Measurements from ENCODE around the gene CLDN10. TPM values are rescaled to one million over a fixed set of nuclear protein-coding genes. Genes with fewer than 3 reads are reported as not detected.
"Not testable (repeated sequence)": the region's sequence is repeated elsewhere in the genome, so short reads cannot be mapped to it uniquely, and the experiment has no call there.

Gene CLDN10
- total RNA-seq, 1 donor from 2014 or later: not detected

- intact Hi-C loops (cut with micrococcal nuclease): no loop called here
- H3K4me1 Mint-ChIP-seq (ENCODE audit: low read depth): no peaks in the 10 kb centered on the region
Observed at GRCh38 chr13:95547531-95548167, 4.9 kb upstream of the CLDN10 start.

DNA sequence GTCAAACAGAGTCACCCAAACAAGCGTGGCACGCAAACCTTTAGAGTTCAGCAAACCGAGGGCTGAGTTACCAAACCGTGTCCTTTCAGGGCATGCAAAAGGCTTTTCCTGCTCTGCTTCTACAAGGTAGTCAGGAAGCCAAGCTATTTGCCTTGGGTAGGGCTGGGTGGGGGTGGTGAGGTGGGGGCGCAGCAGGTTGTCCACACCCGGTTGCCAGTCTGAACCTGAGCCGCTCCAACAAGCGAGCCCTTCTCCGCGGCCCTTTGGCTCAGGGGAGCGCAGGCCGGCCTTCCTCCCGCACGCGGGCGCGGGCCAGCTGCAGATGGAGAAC, 347 bp upstream of the CLDN10 start:
- Mint-ChIP-seq H3K27ac (no peak overlapping the region), H3K36me3 (ENCODE audit: low read depth) (no peaks in the 10 kb centered on the region), H3K4me1 (ENCODE audit: low read depth) (peaks cover 7% of the 10 kb centered on the region), H3K4me3 (ENCODE audit: low read depth) (no peak overlapping the region), H3K9me3 (no peaks in the 10 kb centered on the region), H3K27me3 (ENCODE audit: low read depth) (peaks cover 59% of the 10 kb centered on the region)
- no peak for DNase-seq (ENCODE audit: low spot score)
- intact Hi-C loops (cut with micrococcal nuclease): loop anchor here (5.0 kb wide), 2 partner anchors 90 to 845 kb away; partner anchors contain the start of gene DZIP1

More at GRCh38 chr13:95547531-95548167, 4.9 kb upstream of the CLDN10 start:
- no peaks in the 10 kb centered on the region for H3K9me3 Mint-ChIP-seq
- H3K27me3 Mint-ChIP-seq (ENCODE audit: low read depth): peaks cover 33% of the 10 kb centered on the region
- H3K36me3 Mint-ChIP-seq (ENCODE audit: low read depth): no peaks in the 10 kb centered on the region
- DNase-seq (ENCODE audit: low spot score): no peak
- H3K4me3 Mint-ChIP-seq (ENCODE audit: low read depth): no peak overlapping the region
- H3K27ac Mint-ChIP-seq: no peak overlapping the region

GRCh38 chr13:95553581-95554385, 1.3 kb downstream of the CLDN10 start:
- H3K27me3 Mint-ChIP-seq (ENCODE audit: low read depth): peaks cover 51% of the 10 kb centered on the region
- no peak overlapping the region for H3K4me3 Mint-ChIP-seq (ENCODE audit: low read depth)

GRCh38 chr13:95557013-95557412, 4.5 kb downstream of the CLDN10 start:
- Mint-ChIP-seq H3K36me3 (ENCODE audit: low read depth) (no peaks in the 10 kb centered on the region), H3K9me3 (no peaks in the 10 kb centered on the region), H3K27me3 (ENCODE audit: low read depth) (peaks cover 29% of the 10 kb centered on the region), H3K4me1 (ENCODE audit: low read depth) (peaks cover 7% of the 10 kb centered on the region), H3K4me3 (ENCODE audit: low read depth) (no peak overlapping the region), H3K27ac (no peak overlapping the region)
- no peak for DNase-seq (ENCODE audit: low spot score)
- intact Hi-C loops (cut with micrococcal nuclease): no loop called here

More at GRCh38 chr13:95553581-95554385, 1.3 kb downstream of the CLDN10 start:
- Mint-ChIP-seq H3K4me1 (ENCODE audit: low read depth) (peaks cover 7% of the 10 kb centered on the region), H3K9me3 (no peaks in the 10 kb centered on the region), H3K36me3 (ENCODE audit: low read depth) (no peaks in the 10 kb centered on the region), H3K27ac (no peak overlapping the region)
- DNase-seq (ENCODE audit: low spot score): no peak
- intact Hi-C loops (cut with micrococcal nuclease): loop anchor here (5.0 kb wide), 2 partner anchors 89 to 846 kb away; partner anchors contain the start of gene DZIP1

GRCh38 chr13:95559100-95559499, 6.6 kb downstream of the CLDN10 start:
- no peak overlapping the region for H3K4me3 Mint-ChIP-seq (ENCODE audit: low read depth)
- intact Hi-C loops (cut with micrococcal nuclease): no loop called here
- DNase-seq (ENCODE audit: low spot score): no peak
- peaks cover 2% of the 10 kb centered on the region for H3K4me1 Mint-ChIP-seq (ENCODE audit: low read depth)
- H3K36me3 Mint-ChIP-seq (ENCODE audit: low read depth): no peaks in the 10 kb centered on the region
- H3K27me3 Mint-ChIP-seq (ENCODE audit: low read depth): peaks cover 19% of the 10 kb centered on the region
- H3K27ac Mint-ChIP-seq: no peak overlapping the region
- no peaks in the 10 kb centered on the region for H3K9me3 Mint-ChIP-seq

GRCh38 chr13:95560387-95560786, 7.9 kb downstream of the CLDN10 start:
- H3K4me3 Mint-ChIP-seq (ENCODE audit: low read depth): no peak overlapping the region
- H3K36me3 Mint-ChIP-seq (ENCODE audit: low read depth): no peaks in the 10 kb centered on the region
- H3K27ac Mint-ChIP-seq: no peak overlapping the region
- DNase-seq (ENCODE audit: low spot score): no peak
- intact Hi-C loops (cut with micrococcal nuclease): no loop called here
- peaks cover 9% of the 10 kb centered on the region for H3K27me3 Mint-ChIP-seq (ENCODE audit: low read depth)
- H3K9me3 Mint-ChIP-seq: no peaks in the 10 kb centered on the region
- no peaks in the 10 kb centered on the region for H3K4me1 Mint-ChIP-seq (ENCODE audit: low read depth)

GRCh38 chr13:95564091-95564490, 11.6 kb downstream of the CLDN10 start:
- Mint-ChIP-seq H3K4me1 (ENCODE audit: low read depth) (no peaks in the 10 kb centered on the region), H3K4me3 (ENCODE audit: low read depth) (no peak overlapping the region), H3K36me3 (ENCODE audit: low read depth) (no peaks in the 10 kb centered on the region), H3K9me3 (no peaks in the 10 kb centered on the region), H3K27ac (no peak overlapping the region), H3K27me3 (ENCODE audit: low read depth) (peaks cover 2% of the 10 kb centered on the region)
- intact Hi-C loops (cut with micrococcal nuclease): no loop called here
- DNase-seq (ENCODE audit: low spot score): no peak

GRCh38 chr13:95564733-95565291, 12.3 kb downstream of the CLDN10 start:
- Mint-ChIP-seq H3K27me3 (ENCODE audit: low read depth) (peaks cover 2% of the 10 kb centered on the region), H3K4me3 (ENCODE audit: low read depth) (no peak overlapping the region), H3K9me3 (no peaks in the 10 kb centered on the region), H3K27ac (no peak overlapping the region), H3K36me3 (ENCODE audit: low read depth) (no peaks in the 10 kb centered on the region), H3K4me1 (ENCODE audit: low read depth) (no peaks in the 10 kb centered on the region)
- DNase-seq (ENCODE audit: low spot score): no peak
- intact Hi-C loops (cut with micrococcal nuclease): no loop called here

GRCh38 chr13:95565758-95566157, 13.2 kb downstream of the CLDN10 start:
- H3K36me3 Mint-ChIP-seq (ENCODE audit: low read depth); H3K27ac Mint-ChIP-seq; DNase-seq (ENCODE audit: low spot score); H3K4me3 Mint-ChIP-seq (ENCODE audit: low read depth); intact Hi-C loops (cut with micrococcal nuclease); H3K4me1 Mint-ChIP-seq (ENCODE audit: low read depth); H3K9me3 Mint-ChIP-seq; H3K27me3 Mint-ChIP-seq (ENCODE audit: low read depth): not testable (repeated sequence)

- intact Hi-C loops (cut with micrococcal nuclease): no loop called here
- Mint-ChIP-seq H3K4me1 (ENCODE audit: low read depth) (no peaks in the 10 kb centered on the region), H3K4me3 (ENCODE audit: low read depth) (no peak overlapping the region), H3K9me3 (no peaks in the 10 kb centered on the region), H3K36me3 (ENCODE audit: low read depth) (no peaks in the 10 kb centered on the region), H3K27me3 (ENCODE audit: low read depth) (no peaks in the 10 kb centered on the region), H3K27ac (no peak overlapping the region)
- no peak for DNase-seq (ENCODE audit: low spot score)
Observed at GRCh38 chr13:95568131-95568530, 15.6 kb downstream of the CLDN10 start.

- Mint-ChIP-seq H3K9me3 (no peaks in the 10 kb centered on the region), H3K4me3 (ENCODE audit: low read depth) (no peak overlapping the region), H3K4me1 (ENCODE audit: low read depth) (no peaks in the 10 kb centered on the region), H3K27me3 (ENCODE audit: low read depth) (no peaks in the 10 kb centered on the region), H3K36me3 (ENCODE audit: low read depth) (no peaks in the 10 kb centered on the region), H3K27ac (no peak overlapping the region)
- DNase-seq (ENCODE audit: low spot score): no peak
- intact Hi-C loops (cut with micrococcal nuclease): no loop called here
Observed at GRCh38 chr13:95570016-95570415, 17.5 kb downstream of the CLDN10 start.

GRCh38 chr13:95571941-95572340, 19.4 kb downstream of the CLDN10 start:
- Mint-ChIP-seq H3K4me1 (ENCODE audit: low read depth) (no peaks in the 10 kb centered on the region), H3K4me3 (ENCODE audit: low read depth) (no peak overlapping the region), H3K27me3 (ENCODE audit: low read depth) (no peaks in the 10 kb centered on the region), H3K9me3 (no peaks in the 10 kb centered on the region), H3K27ac (no peak overlapping the region), H3K36me3 (ENCODE audit: low read depth) (no peaks in the 10 kb centered on the region)
- no peak for DNase-seq (ENCODE audit: low spot score)
- intact Hi-C loops (cut with micrococcal nuclease): no loop called here

- no peaks in the 10 kb centered on the region for H3K27me3 Mint-ChIP-seq (ENCODE audit: low read depth)
- H3K9me3 Mint-ChIP-seq: no peaks in the 10 kb centered on the region
- no peaks in the 10 kb centered on the region for H3K36me3 Mint-ChIP-seq (ENCODE audit: low read depth)
- DNase-seq (ENCODE audit: low spot score): no peak
- no peak overlapping the region for H3K4me3 Mint-ChIP-seq (ENCODE audit: low read depth)
- no peaks in the 10 kb centered on the region for H3K4me1 Mint-ChIP-seq (ENCODE audit: low read depth)
- no peak overlapping the region for H3K27ac Mint-ChIP-seq
- intact Hi-C loops (cut with micrococcal nuclease): no loop called here
Observed at GRCh38 chr13:95573221-95573620, 20.7 kb downstream of the CLDN10 start.
